Adipose tissue (tissue), 3 donors: Measurements from ENCODE around the gene COQ10A. TPM values are rescaled to one million over a fixed set of nuclear protein-coding genes. Genes with fewer than 3 reads are reported as not detected.

Source experiments
- H3K27ac ChIP-seq: one replicate; pipeline ENCODE4 v1.5.1; 2013; ENCODE audit warnings: low read depth, low read length
- WGBS, 3 donors: extraction: QIAGEN DNeasy Blood & Tissue Kit; methylation state at CpG; one replicate each; pipeline ENCODE4 v1.1.7; 2013; 5-methylcytosine and 5-hydroxymethylcytosine counted together
- polyA plus RNA-seq, 3 donors: library from polyadenylated mRNA; stranded (reverse); fragments of 200-250 nt; gene quantifications; one replicate each; pipeline ENCODE4 v1.2.3, GENCODE V29; 2013
- donor health status: healthy with polysubstance abuse.
- donor health status: Bipolar disorder and iron deficiency.
- donor health status: healthy.

The COQ10A gene
- 10 to 100 TPM in 2 of 3 donors, 1 to 10 TPM in 1; 8.5 to 11.6 (median 11.1) TPM for polyA plus RNA-seq

- WGBS, 3 donors, result 0 to 1% (median 0%) methylated on average over 47 to 68 of the region's 68 CpGs
- H3K27ac ChIP-seq, result no peak within 1 kb of the TSS
Observed at GRCh38 chr12:56266693-56267442, at the start of gene COQ10A. Gene COQ10A (plus strand): TSS chr12:56266942. CDS start chr12:56267119, 177 bp downstream.

GRCh38 chr12:56219840-56220239 lies 46.9 kb upstream of the COQ10A start:
- H3K27ac ChIP-seq, result no peak overlapping the region
- WGBS, 3 donors, result 85 to 93% (median 91%) methylated on average over 9 of the region's 9 CpGs

DNA sequence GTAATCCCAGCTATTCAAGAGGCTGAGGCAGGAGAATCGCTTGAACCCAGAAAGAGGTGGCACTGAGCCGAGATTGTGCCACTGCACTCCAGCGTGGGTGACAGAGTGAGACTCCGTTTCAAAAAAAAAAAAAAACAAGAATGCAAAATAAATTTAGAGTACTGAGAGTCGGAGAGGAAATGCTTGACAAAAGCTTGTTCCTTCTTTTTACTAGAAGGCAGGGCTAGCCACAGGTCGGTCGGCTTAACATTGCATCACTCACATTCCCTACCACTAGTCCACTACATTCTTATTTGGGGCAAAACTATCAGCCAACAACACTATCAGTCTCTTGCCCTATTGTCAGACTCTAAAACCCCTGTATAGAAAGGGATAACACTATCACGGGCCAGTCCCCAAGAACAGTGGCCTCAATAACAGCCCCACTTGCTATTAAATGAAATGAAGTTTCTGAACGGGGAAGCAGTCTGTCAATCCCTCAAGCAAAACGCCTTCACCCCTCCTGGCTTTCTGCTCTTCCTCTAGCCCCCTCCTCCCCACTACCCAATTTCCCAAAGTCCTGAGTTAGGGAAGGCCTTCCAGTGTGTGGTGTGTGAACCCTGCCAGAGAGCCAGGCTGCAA lies 46.0 kb upstream of the COQ10A start:
- WGBS, 3 donors, result 2 to 5% (median 4%) methylated on average over 10 of the region's 10 CpGs
- peak overlapping the region; percentile 30 for H3K27ac ChIP-seq

- 0% methylated on average over 20 to 21 of the region's 21 CpGs for WGBS, 3 donors
- peak overlapping the region; percentile 30 for H3K27ac ChIP-seq
Observed at GRCh38 chr12:56221232-56221756, 45.4 kb upstream of the COQ10A start.

GRCh38 chr12:56221757-56222530 lies 44.8 kb upstream of the COQ10A start, which contains the start of gene RNF41:
Gene RNF41 (minus strand): TSS chr12:56221922. CDS start chr12:56214047, 7,875 bp downstream.
- H3K27ac ChIP-seq, result peak within 1 kb of the TSS; percentile 88
- 1% methylated on average over 41 to 42 of the region's 42 CpGs for whole genome bisulfite sequencing, 3 donors

GRCh38 chr12:56222531-56222895 lies 44.2 kb upstream of the COQ10A start:
- peak overlapping the region; percentile 88 for H3K27ac ChIP-seq
- 5 to 7% (median 5%) methylated on average over 4 of the region's 4 CpGs for WGBS, 3 donors

GRCh38 chr12:56223571-56224101 lies 43.1 kb upstream of the COQ10A start:
- H3K27ac ChIP-seq, result no peak overlapping the region
- WGBS, 3 donors, result 19 to 24% (median 22%) methylated on average over 15 of the region's 15 CpGs

GRCh38 chr12:56224102-56224701 lies 42.5 kb upstream of the COQ10A start, which contains the start of gene NABP2:
Gene NABP2 (plus strand): TSS chr12:56224342. CDS start chr12:56224857, 515 bp downstream.
- 1% methylated on average over 41 of the region's 41 CpGs for WGBS, 3 donors
- peak within 1 kb of the TSS; percentile 53 for H3K27ac ChIP-seq

- 56 to 78% (median 72%) methylated on average over 11 of the region's 11 CpGs for WGBS, 3 donors
- H3K27ac ChIP-seq, result no peak overlapping the region
Observed at GRCh38 chr12:56224954-56225353, 41.8 kb upstream of the COQ10A start.

DNA sequence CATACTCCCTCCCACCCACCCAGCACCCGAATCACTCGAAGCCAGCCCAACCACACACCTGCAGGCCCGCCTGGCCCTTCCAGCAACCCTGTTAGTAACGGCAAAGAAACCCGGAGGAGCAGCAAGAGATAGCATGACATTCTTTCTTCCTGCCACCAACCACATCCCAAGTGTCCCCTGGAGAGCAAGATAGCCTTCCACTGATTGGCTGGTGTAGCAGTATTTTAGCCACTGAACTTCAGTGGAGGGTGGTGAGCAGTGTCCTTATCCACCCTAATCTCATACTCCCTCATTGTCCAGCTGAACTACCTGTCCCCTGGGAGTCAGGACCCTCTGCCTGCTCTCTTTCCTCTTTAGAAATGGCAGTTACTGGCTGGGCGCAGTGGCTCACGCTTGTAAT lies 37.7 kb upstream of the COQ10A start:
- 73 to 92% (median 88%) methylated on average over 7 of the region's 7 CpGs for WGBS, 3 donors
- H3K27ac ChIP-seq, result no peak overlapping the region

GRCh38 chr12:56229916-56230431 lies 36.8 kb upstream of the COQ10A start, which contains the start of gene SLC39A5:
Gene SLC39A5 (plus strand): TSS chr12:56230051. CDS start chr12:56231275, 1,224 bp downstream.
- H3K27ac ChIP-seq, result no peak within 1 kb of the TSS
- 29 to 64% (median 62%) methylated on average over 4 of the region's 4 CpGs for WGBS, 3 donors

DNA sequence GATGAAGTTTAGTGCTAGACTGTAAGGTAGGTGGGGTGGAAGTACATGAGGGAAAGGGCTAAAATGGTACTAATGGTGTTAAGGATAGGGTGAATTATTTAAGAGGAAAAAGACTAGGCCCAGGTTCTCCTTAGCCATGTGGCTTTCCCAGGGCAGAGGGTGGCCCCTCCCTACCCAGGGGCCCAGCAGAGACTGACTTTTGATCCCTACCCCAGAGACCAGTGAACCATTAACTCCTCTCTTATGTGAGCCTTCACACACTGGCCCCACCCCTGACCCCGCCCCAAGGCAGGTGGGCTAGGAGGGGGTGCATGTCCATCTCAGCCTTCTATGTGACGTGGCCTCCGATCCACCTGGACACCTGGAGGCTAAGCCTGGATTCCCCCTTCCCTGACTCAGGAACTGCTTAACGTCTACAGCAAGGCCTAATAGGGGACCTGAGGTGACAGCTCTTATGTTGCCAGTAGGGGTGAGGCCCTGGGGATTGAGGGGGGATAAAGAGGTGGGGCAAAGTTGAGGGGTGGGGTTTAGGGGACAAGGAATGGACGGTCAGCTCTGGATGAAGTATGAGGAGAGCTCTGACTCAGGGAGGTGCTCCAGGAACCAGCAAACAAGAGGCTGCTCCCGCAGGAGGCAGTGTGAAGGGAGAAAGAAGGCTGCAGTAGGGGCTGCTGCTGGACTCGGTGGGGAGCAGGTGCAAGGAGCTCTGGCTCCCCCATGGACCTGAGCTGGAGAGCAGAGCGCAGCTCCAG lies 36.1 kb upstream of the COQ10A start:
- 30 to 83% (median 76%) methylated on average over 8 of the region's 8 CpGs for WGBS, 3 donors
- H3K27ac ChIP-seq, result no peak overlapping the region

DNA sequence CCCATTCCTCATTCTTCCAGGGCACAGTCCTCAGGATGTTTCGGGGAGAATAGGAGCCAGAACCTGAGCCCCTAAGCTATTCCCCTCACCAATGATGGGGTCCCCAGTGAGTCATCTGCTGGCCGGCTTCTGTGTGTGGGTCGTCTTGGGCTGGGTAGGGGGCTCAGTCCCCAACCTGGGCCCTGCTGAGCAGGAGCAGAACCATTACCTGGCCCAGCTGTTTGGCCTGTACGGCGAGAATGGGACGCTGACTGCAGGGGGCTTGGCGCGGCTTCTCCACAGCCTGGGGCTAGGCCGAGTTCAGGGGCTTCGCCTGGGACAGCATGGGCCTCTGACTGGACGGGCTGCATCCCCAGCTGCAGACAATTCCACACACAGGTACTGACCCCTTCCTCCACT lies 35.6 kb upstream of the COQ10A start:
- no peak overlapping the region for H3K27ac ChIP-seq
- 50 to 93% (median 91%) methylated on average over 11 of the region's 11 CpGs for WGBS, 3 donors

GRCh38 chr12:56234746-56235436 lies 31.9 kb upstream of the COQ10A start:
- H3K27ac ChIP-seq, result no peak overlapping the region
- WGBS, 3 donors, result 56 to 74% (median 70%) methylated on average over 16 of the region's 16 CpGs

DNA sequence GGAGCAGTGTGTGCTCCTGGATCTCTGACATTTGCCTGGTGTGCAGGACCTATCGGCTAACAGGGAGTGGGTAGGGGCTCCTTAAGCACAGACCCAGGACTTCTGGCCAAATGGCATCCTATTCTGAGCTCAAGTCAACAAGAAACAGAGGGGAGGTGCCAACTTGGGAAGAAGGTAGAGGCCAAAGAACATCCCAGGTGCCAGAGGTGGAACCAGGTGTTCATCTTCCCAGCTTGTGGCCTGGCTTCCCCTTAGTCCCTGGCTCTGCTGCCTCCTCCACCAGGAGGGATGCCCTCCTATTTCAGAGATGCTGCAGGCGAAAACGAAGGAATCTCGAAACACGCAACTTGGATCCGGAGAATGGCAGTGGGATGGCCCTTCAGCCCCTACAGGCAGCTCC lies 30.7 kb upstream of the COQ10A start:
- no peak overlapping the region for H3K27ac ChIP-seq
- 69 to 95% (median 90%) methylated on average over 6 of the region's 6 CpGs for WGBS, 3 donors

- H3K27ac ChIP-seq, result no peak overlapping the region
- WGBS, 3 donors, result 52 to 69% (median 64%) methylated on average over 5 of the region's 5 CpGs
Observed at GRCh38 chr12:56236985-56237384, 29.8 kb upstream of the COQ10A start.

GRCh38 chr12:56237552-56237951 lies 29.2 kb upstream of the COQ10A start:
- WGBS, 3 donors, result 68 to 87% (median 77%) methylated on average over 11 of the region's 11 CpGs
- H3K27ac ChIP-seq, result no peak overlapping the region
